ENCODE measurements around the gene TMEM125.

TMEM125 gene

DNA sequence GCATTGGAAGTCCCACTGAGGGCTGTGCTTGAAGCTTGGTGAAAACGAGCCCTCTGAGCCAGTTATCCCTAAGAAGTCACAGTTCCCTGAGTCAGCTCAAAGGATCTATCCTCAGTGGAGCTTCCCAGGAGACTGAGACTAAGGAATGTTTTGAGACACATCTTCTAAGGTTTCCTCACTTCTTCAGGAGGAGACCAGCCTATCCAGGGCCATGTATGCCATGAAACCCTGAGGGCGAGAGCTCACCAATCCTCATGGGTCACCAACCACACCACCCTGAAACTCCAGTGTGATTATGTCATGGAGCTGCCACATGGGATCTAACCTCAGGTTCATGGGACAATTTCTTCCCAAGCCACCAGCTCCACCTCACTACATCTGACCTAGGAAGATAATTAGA lies 23.4 kb downstream of the TMEM125 start:
- no peak for DNase-seq (ENCODE audit: low read depth, low spot score)

DNA sequence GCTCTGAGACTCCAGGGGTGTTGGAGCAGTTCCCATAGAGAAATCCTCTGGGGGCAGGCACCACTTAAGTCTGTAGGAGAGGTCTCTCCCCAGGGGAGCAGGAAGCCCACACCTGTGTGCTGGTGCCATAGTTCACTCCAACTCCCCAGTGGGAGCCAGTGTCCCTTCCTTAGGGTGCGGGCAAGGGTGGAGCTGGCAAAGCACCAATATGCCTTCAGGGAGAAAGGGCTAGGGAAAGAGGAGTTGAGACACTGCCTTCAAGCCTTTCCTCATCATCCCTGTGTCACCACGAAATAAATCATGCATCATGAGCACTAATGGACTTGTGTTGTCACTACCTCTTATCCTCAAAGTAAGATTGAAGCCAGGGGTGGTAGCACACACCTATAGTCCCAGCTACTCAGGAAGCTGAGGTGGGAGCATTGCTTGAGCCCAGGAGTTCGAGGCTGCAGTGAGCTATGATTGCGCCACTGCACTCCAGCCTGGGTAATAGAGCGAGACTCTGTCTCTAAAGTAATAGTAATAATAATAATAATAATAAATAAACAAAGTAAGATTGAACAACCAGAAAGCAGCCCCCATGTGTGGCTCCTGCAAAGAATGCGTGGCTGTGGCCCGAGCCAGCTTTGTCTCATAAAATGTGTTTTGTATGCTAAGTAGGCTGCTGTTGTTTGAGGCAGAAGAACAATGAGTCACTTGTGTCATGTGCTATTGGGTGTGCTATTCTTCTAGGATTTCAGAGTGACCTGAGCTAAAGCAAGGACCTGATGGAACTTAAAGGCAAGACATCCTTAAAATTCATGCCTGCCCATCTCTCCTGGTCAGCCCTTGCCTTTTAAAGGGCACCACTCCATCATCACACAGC lies 24.3 kb downstream of the TMEM125 start:
- no peak for DNase-seq (ENCODE audit: low read depth, low spot score)

DNA sequence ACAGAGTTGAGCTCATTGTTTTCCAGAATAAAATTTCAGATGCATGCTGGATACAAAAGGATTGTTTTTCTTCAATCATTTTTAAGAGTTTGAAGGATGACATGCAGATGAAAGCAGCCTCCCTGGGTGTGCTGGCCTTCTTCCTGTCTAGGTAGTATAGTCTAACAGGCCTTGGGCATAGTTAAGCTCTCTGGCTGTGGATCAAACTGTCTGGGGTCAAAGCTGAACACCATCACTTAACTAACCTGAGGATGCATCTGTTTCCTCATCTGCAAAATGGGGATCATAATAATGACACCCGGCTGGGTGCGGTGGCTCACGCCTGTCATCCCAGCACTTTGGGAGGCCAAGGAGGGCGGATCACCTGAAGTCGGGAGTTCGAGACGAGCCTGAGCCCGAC lies 25.0 kb downstream of the TMEM125 start:
- DNase-seq (ENCODE audit: low read depth, low spot score): no peak

- no peak for DNase-seq (ENCODE audit: low read depth, low spot score)
Observed at GRCh38 chr1:43296207-43296606, 26.4 kb downstream of the TMEM125 start.

DNA sequence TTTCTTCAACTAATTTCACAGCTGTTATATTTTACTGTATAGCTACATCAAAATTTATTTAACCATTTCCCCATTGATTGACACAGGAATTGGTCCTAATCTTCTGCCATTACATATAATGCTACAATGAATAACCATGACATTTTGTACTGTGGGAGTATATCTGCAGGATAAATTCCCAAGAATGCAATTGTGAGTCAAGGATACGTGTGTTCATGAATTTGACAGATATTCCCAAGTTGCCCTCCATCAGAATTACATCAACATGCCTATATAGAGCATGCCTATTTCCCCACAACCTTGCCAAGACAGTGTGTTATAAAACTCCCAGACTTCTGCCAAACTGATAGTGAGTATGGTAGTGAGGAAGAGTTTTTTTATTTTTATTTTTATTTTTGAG lies 28.3 kb downstream of the TMEM125 start:
- no peak for DNase-seq (ENCODE audit: low read depth, low spot score)

- no peak for DNase-seq (ENCODE audit: low read depth, low spot score)
Observed at GRCh38 chr1:43299101-43299500, 29.3 kb downstream of the TMEM125 start.

- no peak for DNase-seq (ENCODE audit: low read depth, low spot score)
Observed at GRCh38 chr1:43300378-43301094, 30.8 kb downstream of the TMEM125 start, which contains the start of gene TIE1. Gene TIE1 (plus strand): TSS chr1:43300982. CDS start chr1:43301072, 90 bp downstream.

DNA sequence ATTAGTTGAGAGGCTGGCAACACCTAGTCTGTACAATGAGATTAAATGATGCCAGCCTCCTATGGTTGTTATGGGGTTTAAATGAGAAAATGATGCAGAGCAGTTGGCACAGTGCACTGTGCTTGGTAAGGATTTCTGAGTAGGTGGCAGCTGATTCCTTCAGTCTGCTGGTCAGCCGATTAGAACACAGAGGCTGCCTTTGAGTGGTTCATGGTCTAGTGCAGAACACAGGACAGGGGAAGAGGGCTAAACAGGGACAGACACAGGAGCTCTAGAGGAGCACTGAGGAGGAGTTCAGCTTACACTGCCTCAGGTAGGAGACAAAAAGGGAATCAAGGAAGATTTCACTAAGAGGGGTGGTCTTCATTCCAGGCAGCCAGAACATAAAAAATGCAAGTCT lies 32.4 kb downstream of the TMEM125 start:
- no peak for DNase-seq (ENCODE audit: low read depth, low spot score)

GRCh38 chr1:43302721-43303470 lies 33.1 kb downstream of the TMEM125 start:
- DNase-seq (ENCODE audit: low read depth, low spot score): no peak

DNA sequence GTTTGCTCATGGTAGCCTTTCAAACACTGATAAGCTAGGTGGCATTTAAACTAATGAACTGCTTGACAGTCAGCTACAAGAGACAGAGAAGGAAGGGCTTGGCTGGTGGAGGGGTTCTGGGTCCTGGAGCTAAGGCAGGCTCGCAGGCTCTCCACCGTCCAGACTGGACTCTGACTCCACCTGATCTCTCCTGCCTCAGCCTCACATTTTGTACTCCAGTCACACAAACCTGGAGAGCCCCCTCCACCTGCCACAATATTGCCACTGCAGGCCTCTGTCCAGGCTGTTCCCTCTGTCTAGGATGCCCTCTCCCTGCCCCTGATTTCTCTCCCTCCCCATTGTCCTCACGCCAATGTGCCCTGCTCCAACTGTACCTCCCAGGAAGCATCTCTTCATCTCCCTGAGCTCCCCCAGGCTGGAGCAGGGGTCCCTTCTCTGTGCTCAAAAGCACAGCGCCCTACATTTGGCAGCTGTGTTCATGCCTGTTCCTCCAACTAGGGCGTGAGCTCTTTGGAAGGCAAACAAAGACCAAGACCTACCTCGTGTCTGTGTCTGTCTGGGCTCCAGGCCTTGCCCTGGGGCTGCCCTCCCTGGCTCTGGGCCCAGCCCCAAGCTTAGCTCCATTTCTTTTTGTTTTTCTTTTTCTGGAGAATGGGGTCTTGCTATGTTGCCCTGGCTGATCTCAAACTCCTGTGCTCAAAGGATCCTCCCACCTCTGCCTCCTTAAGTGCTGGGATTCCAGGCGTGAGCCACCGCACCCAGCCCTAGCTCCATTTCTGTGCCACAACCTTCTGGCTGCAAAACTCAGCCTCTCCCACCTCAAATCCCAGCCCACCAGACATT lies 33.9 kb downstream of the TMEM125 start:
- DNase-seq (ENCODE audit: low read depth, low spot score): no peak

- no peak for DNase-seq (ENCODE audit: low read depth, low spot score)
Observed at GRCh38 chr1:43304314-43304681, 34.5 kb downstream of the TMEM125 start.

DNA sequence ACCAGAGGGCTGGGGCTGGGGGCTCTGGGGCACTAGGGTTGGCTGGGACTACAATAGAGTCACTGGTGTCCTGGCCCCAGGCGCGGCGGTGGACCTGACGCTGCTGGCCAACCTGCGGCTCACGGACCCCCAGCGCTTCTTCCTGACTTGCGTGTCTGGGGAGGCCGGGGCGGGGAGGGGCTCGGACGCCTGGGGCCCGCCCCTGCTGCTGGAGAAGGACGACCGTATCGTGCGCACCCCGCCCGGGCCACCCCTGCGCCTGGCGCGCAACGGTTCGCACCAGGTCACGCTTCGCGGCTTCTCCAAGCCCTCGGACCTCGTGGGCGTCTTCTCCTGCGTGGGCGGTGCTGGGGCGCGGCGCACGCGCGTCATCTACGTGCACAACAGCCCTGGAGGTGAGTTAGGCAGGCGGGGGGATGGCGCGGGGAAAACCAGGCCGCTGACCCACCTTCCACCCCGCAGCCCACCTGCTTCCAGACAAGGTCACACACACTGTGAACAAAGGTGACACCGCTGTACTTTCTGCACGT lies 35.1 kb downstream of the TMEM125 start:
- DNase-seq (ENCODE audit: low read depth, low spot score): no peak

- DNase-seq (ENCODE audit: low read depth, low spot score): no peak
Observed at GRCh38 chr1:43305461-43305860, 35.7 kb downstream of the TMEM125 start.

DNA sequence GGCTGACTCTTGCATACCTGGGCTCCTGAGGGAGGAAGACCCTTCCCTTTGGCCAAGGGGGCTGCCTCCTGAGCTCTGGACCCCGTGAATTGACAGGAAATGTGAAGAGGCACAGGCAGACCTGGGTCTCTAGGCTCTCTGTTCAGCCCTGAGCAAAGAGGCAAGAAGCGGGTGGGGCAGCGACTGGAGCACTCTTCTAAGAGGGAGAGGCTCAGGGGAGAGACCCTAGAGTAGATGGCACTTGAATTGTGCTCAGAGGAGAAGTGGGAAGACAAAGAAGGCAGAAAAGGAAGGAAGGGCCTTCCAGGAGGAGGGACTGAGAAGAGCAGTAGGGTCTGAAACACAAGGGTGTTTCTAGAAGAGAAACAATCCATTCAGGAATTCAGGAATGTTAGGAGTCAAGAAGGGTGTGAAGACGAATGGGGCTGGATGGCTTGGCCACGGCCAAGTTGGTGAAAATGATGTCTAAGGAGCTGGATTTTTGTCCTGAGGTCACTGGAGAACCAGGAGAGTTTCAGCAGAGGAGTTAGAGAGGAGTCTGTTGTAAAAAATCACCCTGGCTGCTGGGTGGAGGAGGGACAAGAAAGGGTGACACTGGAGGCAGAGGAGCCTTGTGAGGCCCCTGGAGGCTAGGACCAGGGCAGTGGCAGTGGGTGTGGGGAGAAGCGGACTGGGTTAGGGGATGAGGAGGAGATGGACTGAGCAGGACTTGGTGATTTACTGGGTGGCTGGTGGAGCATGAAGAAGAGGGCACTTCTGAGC lies 36.3 kb downstream of the TMEM125 start:
- DNase-seq (ENCODE audit: low read depth, low spot score): no peak

GRCh38 chr1:43306688-43307457 lies 37.1 kb downstream of the TMEM125 start:
- DNase-seq (ENCODE audit: low read depth, low spot score): no peak

DNA sequence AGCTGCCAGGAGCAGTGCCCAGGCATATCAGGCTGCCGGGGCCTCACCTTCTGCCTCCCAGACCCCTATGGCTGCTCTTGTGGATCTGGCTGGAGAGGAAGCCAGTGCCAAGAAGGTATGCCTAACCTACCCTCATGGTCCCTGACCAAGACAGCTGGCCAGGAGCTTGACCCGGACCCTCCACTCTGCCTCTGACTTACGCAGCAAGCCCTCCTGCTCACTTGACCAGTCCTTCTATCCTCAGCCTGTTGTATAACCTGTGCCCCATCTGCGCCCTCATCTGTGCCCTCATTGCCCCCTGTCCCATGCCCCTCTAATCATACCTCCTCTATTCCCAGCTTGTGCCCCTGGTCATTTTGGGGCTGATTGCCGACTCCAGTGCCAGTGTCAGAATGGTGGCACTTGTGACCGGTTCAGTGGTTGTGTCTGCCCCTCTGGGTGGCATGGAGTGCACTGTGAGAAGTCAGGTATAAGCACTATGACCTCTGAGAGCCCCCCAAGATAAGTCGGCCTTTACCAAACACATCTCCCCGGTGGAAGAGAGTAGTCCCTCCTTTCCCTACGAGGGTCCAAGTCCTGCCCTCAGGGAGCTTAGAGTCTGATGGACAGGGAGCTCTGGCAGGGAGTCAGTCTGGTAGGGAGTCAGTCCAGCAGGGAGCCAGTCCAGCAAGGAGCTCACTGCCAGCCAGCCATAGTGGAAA lies 37.8 kb downstream of the TMEM125 start:
- no peak for DNase-seq (ENCODE audit: low read depth, low spot score)

- no peak for DNase-seq (ENCODE audit: low read depth, low spot score)
Observed at GRCh38 chr1:43308635-43309404, 39.0 kb downstream of the TMEM125 start.

DNA sequence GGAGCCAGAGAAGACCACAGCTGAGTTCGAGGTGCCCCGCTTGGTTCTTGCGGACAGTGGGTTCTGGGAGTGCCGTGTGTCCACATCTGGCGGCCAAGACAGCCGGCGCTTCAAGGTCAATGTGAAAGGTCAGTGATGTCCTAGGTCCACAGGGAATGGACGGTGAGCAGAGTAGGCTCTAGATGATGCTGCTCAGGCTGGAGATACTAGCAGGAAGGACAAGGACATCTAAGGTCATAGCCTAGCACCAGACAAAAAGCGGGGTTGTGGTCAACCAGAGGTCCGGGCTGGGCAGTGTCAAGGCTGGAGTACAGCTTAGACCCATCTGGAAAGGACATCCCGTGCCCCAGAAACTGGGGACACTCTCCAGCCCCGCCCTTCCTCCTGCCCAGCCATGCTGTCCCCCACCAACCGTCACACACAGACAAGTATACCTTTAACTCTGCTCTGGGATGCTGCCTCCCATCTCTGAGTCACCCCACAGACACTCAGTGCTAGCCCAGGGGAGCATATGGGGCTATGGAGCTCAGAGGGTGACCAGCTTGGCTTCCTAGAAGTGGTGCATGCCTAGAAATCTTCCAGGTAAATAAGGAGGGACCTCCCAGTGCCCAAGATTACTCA lies 39.7 kb downstream of the TMEM125 start:
- DNase-seq (ENCODE audit: low read depth, low spot score): no peak

Measured in smooth muscle cell of the brain vasculature (primary cell).